Central memory CD4-positive, alpha-beta T cell (primary cell): ENCODE data around the gene POU2F3.

ENCODE experiments used
- DNase-seq: peaks from one replicate; pipeline ENCODE4 v3.0.0; 2022

The POU2F3 gene

DNA sequence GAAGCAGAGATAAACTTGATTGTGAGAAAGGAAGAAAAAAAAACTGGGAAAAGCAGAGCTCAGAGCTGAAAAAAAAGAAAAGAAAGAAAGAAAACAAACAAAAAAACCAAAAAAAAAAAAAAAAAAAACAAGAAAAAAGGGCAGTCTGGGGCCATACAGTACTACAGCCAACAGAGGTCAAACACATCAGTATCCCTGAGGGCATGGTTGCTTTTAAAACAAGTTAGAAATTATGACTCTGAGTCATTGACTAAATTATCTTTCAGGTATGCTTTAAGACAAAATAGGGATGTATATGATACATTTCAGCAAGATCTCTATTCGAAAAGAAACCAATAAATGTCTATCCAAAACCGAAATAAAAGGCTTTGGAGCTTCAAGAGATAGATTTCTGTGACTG is 48.1 kb downstream of the POU2F3 start:
- no peak for DNase-seq

DNA sequence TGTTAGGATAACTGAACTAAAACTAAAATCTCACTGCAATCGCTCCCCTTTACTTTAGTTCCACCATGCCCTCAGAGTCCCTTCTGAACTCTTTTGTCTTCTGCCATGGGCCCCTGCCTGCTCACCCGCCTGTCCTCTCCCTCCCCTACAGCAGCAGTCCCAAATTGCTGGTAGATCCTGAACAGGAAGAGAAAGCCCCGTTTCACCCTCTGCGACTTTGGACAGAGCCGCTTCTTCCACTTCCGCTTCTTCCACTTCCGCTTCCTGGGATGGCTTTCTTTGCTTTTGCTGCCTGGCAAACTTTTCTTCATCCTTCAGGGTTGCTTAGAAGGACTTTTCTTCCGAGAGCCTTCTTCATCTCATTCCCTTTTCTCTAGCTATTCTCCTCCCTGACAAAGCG is 49.5 kb downstream of the POU2F3 start:
- no peak for DNase-seq

DNA sequence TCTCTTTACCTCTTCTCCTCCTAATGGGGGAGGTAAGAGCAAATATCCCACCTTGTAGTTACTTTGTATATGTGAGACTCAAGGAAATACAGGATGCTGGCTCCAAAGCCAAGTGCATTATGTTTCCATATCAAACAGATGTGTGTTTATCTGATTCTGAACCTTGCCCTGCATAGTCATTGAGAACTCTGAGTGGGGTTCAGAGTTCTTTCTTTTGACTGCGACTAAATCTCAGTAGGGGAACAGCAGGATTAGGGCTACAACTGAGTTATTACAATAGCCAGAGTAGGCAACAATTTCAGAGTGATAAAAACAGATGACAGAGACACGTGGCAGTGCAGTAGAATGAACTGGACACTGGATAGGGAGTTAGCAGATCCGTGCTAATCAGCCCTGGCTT is 51.0 kb downstream of the POU2F3 start:
- DNase-seq, result no peak

DNA sequence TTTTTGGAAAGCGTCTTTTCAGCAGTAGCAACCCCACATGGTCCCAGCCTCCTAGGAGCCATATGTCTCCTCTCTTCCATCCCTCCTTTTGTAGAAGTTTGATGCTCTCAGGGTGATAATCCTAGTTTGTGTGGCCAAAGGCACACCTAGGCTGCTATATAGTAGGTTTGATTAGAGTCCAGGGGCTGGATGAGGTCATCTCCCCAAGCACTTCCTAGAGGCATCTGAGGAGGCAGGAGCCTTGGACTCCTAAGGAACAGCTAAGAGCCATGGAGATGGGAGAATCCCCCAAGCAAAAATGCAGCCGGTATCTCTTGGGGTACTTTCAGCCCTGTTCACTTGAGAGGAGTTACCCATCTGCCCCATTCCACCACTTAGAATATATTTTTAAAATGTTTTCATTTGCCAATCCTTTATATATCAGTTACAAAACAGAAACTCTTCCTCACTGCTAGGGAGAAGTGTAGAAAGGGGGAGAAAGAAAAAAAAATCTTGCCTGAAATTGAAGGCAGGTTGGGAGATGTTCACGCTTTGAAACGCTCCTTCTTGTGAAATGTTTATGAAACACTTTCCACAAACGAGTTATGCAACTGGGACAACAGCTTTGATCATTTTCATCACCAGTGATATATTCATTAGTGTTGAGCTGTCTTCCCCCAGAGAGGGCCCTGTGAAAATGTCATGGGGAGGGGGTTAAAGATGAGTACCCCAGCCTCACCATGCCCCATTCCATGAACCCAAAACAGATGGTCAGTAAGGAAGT is 53.3 kb downstream of the POU2F3 start:
- no peak for DNase-seq

DNA sequence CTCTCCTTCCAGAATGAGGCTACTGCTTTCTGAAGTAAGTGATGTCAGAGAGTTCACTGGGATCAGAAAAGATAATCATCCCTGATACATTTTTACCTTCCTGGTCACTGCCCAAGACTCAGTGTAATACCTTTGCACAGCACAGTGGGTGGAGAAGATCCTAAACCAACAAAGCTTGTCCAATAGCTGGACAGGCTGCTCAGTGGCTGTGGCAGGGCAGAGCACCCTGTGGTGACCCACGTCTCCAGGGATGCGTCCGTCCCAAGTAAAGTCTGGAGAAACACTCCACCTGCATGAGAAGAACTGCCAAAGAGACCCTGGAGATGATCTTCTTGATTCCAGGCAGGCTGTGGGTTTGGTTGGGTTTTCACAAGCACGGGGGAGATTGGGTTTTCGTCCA is 54.2 kb downstream of the POU2F3 start:
- DNase-seq, result no peak

DNA sequence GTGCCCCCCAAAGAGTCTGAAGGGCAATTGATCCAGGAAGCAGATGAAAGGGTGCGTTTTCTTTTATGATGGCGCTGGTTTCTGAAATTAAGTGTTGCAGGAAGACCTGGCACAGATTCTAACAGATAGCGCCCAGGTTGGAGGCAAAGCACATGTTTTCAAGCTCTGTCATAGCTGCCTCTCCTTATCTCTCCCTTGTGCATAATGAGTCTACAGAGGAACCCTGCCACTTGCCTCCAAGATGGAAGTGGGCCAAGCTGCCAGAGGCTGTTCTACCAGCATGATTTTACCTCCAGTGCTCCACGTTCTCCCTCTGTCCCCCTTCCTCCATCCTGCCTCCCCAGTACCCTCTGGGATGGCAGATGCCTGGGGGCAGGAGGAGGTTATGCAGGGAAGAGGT is 55.2 kb downstream of the POU2F3 start:
- no peak for DNase-seq

DNA sequence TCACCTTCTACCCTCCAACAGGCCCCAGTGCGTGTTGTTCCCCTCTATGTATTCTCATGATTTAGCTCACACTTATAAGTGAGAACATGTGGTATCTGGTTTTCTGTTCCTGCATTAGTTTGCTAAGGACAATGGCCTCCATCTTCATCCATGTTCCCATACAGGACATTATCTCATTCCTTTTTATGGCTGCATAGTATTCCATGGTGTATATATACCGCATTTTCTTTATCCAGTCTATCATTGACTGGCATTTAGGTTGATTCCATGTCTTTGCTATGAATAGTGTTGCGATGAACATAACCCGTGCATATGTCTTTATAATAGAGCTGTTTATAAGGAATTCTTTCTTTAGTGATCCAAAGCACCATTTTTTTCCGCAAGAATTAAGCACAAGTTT is 56.6 kb downstream of the POU2F3 start:
- no peak for DNase-seq

DNA sequence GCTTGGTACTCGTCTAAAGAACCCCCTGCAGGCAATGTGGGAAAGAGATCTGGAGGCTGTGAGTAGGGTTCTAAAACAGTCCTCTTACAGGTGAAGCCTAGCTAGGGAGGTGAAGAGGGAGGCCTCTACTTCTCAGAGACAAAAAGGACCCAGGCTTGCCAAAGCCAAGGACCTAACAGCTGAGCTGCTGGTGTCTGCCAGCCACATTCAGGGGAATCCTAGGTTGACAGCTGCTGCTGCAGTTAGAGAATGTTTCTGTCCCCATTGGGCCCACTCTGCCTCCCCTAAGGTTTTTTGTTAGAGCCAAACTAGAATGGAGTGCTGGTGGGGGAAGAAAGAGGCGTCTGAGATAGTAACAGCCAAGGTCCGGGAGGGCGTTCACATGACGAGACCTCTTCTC is 58.5 kb downstream of the POU2F3 start:
- no peak for DNase-seq

DNA sequence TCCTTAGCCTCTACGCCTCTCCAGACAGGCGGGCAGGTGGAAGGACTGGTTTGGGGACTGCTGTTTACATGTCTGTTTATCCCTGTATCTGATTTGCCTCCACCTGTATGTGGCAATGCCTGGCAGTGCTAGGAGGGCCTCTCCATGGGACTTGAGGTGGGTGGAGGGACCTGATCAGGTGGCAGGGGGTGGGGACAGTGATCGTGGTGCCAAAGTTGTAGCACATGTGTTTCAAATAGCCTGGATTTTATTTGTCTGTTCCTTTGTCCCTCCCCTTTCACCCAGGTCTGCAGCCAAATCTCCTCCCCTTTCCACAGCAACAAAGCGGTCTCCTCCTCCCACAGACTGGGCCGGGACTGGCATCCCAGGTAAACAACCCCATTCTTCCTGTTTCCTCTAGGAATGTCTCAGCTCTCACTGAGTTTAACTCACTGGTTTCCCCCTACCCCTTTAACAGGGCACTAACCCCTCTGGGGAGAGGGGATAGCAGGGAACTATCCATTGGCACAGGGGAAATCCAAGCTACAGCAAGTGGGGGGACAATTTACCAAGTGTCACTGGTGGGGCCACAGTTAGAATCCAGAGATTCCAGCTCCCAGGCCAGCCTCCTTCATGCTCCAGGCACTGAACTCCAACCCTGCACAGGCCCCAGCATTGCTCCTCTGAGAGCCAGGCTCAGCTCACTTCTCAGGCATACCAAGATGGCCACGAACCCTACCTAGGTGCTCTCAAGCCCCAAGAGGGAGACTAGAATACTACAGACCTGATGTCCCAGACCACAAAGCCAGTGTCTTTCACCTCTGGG is 62.3 kb downstream of the POU2F3 start:
- no peak for DNase-seq

DNA sequence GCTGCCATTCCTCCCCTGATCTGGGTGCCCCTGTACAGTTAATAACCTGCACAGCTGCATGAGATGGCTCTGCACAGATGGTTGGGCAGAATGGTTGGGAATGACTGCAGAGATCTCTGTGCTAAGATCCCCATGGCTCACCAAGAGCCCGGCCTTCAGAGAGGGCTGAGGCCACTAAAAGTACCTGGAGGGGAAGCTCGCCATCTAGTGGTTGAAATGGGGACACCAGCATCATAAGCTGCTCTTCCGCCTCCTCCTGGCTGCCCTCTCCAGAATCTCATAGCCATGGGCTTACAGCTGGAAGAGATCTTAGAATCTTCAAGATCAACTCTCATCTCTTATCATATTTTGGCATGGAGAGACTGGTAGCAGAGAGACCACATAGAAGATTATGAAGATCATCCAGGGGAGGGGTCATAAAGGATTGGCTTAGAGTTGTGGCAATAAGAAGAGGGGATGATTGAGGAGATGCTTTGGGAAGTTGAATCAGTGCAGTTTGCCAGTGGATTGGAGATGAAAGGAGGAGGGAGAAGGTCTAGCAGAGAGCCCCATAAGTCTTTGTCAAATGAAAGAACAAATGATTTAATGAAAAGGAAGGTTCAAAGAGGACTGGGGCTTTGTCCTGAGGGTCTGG is 63.2 kb downstream of the POU2F3 start:
- peak; percentile 25 for DNase-seq

DNA sequence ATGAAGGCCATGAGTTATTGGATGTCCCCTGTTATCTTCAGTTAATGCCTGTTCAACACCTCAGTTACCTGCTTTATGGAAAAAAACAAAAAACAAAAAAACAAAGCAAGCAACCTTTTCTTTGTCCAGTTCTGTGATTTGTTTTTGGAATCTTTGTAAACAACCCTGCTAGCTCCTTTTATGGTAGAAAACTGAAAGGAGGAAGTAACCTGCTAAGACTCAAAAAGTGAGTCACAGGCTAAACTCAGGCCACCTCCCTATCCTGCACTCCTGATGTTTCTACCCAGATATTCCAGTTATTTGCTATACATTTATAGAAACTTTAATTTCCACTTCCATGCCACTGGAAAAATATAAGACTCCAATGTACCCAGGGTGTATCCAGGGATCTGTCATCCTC is 64.6 kb downstream of the POU2F3 start:
- no peak for DNase-seq

DNA sequence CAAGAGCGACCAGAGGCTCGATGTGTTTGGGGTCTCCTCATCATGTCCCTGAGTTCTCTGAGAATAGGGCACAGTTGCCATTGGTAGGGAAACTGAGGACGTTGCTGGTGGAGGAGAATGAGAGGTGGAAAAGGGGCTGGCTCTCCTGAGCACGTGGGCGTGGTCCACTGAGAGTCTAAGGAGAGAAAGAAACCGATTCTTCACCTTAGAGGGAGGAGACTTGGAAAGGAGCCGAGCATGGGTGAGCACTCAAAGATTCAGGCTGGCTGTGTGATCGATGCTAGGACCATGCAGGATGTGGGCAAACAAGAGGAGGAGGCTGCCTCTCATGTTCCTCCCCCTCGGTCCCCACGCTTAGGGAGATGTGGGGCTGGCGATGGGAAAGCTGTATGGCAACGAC is 65.3 kb downstream of the POU2F3 start:
- no peak for DNase-seq

DNA sequence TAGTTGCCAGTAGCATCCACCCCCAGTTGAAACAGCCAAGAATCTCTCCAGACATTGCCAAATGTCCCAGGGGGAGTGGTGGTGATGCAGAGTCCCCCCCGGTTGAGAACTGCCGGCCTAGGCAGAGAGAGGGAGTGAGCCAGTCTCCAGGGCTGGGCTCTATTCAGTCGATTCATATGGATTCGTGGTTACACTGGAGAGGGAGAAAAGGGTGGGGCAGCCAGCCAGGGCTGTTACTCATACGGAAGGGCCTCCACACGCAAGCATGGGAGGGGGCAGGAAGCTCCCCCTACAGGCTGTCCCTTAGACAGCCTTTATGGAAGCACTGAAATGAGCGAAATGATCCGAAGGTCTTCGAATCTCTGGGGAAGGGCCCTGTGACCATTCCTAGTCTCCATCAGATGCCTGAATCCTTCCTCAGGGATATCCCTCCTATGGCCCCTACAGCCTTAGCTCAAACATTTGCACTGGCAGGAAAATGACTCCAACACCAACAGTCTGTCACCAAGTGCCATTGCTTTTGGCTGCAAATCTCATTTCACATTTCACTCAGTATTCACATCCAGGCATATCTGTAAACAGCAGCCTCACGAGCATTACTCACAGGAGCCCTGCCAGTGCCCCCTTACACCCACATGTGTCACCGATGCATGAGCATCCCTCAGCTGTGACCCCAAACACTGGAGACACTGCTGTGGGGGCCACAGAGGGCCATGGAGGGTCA is 66.7 kb downstream of the POU2F3 start:
- no peak for DNase-seq

DNA sequence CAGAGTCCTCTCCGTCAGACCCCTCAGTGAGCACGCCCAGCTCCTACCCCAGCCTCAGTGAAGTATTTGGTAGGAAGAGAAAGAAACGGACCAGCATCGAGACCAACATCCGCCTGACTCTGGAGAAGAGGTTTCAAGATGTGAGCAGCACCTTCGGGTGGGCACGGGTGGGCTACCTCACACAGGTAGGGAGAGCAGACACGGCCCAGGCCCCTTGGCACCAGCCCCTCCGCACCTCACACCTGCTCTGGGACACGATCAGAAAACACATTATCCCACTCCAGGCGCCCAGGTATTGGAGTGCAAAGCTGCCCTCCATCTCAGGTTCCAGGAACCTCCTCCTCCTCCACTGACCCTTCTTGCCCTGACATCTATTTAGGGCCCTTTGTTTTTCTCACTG is 67.5 kb downstream of the POU2F3 start:
- no peak for DNase-seq

DNA sequence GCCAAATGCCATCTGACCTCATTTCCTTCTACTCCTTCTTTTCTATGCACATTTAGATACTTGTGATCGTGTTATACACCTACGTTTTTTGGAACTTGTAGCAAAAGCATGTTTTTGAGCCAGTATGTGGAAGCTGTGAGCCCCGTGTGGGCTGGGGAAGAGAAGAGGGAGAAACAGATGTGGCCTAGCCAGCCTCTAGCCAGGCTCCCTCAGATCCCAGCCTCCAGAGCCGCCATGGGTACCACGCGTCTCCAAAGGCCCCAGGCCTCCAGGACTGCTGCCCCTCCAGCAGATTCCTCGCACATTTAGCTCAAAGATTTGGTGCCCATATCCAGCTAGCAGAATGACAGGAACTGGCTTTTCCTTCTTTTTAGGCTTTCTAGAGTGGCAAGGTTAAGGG is 68.1 kb downstream of the POU2F3 start:
- DNase-seq, result no peak

DNA sequence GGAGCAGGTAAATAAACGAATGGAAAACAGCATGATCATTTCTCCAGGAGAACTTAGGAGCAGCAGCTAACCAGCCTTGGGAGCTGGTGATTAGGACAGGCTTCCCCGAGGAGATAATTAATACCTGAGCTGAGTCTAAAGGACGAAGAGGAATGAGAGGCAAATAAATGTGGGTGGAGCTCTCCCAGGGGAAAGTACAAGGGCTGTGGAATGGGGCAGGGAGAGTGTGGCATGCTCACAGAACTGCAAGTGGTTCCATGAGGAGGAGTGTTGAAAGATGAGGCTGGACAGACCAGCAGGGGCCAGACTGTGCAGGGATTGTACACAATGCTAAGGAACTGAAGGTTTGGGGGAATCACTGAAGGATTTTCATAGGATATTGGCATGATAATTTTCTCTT is 70.9 kb downstream of the POU2F3 start:
- DNase-seq, result no peak

DNA sequence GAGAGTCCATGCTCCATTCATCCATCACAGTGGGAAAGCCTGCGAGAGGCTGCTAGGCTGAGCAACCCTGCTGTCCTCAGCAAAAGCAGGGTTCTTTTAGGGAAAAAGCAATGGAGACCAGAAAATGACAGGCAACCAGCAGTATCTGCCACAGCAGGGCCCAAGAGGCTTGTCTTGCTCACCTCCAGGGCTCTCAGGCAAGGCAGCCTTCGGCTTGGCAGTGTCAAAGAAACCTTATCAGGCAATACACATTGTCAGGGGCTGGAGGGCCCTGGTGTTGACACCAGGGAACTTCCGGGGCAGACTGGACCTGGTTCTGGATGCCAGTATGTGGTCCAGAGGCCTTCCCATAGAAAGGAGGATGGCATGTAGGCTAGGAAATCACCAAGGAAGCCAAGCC is 74.9 kb downstream of the POU2F3 start:
- no peak for DNase-seq

DNA sequence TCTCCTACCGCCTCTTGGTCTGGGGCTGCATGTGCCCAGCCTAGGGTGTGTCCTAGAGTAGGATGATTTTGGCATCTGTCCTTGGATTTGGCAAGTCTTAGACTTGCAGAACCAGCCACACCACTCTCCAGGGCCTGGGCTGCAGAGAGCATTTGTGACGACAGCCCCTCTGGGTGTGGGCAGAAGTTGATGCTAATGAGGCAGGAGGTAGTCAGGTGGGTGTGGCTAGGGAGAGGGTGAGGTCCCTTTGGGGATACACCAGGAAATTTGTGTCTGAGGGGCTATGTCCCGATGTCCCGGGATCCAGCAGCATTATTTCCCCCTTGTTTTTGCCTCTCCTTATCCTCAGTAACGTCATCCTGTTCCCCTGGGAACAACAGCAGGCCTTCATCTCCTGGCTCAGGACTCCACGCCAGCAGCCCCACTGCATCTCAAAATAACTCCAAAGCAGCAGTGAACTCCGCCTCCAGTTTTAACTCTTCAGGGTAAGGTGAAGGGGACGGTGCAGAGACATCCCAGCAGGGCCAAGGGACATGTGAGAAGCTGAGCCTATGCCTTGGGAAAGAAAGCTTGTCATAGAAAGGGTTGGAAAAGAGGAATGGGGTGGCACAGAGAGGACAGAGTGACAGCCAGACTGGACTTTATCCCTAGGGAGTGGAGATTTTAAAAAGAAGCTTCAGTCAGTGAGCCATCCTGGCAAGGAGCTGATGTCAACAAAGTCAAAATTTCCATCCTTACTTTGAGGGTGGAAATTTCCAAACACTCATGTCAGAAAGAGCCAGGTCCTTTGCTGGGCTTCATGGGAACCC is 77.1 kb downstream of the POU2F3 start:
- DNase-seq, result no peak

DNA sequence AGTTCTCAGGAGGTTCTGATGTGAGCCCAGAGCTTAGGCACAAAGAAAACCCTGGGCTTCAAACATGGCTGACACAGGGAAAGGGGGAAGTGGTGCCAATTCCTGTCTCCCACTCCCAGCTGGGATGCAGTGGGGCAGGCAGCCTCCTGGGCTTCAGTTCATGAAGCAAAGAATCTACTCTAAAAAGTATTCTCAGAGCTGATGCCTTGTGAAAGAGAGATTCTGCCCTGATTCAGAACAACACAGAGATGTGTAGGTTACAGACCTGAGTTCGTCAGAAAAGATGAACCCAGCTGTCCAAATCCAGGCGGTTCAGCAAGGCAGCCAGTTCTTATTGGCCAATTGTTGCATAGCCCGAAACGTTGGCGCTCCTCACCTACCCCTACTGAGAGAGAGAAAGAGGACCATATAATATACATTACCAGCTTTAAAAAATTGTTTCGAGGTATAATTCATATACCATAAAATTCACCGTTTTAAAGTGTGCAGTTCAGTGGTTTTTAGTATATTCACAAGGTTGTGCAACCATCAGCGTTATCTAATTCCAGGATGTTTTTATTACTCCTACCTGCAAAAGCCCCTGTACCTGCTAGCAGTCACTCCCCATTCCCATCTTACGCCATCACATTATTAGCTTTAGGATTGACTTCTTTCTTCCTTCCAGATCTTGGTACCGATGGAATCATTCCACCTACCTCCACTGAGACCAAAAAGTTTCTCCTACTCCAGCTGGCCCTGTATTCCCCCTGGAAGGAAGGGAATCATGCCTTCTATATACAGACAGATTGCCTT is 77.9 kb downstream of the POU2F3 start:
- DNase-seq, result no peak

DNA sequence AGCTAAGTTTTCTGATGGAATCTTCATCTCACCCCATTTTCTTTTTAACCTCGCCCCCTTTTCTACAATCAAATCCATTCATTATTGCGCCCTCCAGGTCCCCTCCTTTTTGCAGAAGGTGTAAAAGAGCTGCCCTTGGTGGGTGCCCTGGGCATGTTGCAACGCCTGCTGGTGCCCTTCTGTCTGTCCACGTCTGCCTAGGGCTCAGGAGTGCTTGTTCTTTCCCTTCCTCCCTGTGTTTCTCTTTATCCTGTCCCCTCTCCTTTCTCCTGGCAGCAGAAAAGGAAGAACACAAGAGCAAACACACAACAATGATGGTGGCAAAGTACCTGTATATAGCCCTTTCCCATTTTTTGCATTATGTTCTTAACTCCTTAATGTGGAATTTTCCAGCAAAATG is 79.0 kb downstream of the POU2F3 start:
- no peak for DNase-seq
